Activated T-cell treated with anti-CD3 and anti-CD28 coated beads, Interleukin-2, amount 50 U/mL, for 48 hours (primary cell): Measurements from ENCODE around the gene NRDE2.
"Not testable (repeated sequence)": the region's sequence is repeated elsewhere in the genome, so short reads cannot be mapped to it uniquely, and the experiment has no call there.

Experiments
- DNase-seq, 2 experiments: peaks; one replicate each; pipeline ENCODE4 v3.0.0-alpha.2; 2020

The NRDE2 gene

DNA sequence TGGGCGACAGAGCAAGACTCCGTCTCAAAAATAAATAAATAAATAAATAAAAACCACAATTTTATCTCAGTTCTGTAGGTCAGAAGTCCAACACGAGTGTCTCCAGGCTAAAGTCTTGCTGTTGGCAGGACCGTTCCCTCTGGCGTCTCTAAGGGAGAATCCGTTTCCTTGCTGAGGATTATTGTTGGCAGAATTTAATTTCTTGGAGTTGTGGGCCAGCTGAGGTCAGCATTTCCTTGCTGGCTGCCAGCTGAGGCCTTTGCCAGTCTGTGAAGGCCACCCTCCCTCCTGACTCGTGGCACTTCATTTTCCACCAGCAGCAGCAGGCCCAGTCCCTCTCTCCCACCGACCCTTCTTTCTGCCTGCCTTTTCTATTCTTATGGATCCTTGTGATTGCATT lies 58.2 kb downstream of the NRDE2 start:
- no peak for DNase-seq

- DNase-seq = no peak
These were observed 59.2 kb downstream of the NRDE2 start for GRCh38 chr14:90272523-90272922.

GRCh38 chr14:90268420-90268819 lies 63.3 kb downstream of the NRDE2 start:
- DNase-seq = no peak

DNA sequence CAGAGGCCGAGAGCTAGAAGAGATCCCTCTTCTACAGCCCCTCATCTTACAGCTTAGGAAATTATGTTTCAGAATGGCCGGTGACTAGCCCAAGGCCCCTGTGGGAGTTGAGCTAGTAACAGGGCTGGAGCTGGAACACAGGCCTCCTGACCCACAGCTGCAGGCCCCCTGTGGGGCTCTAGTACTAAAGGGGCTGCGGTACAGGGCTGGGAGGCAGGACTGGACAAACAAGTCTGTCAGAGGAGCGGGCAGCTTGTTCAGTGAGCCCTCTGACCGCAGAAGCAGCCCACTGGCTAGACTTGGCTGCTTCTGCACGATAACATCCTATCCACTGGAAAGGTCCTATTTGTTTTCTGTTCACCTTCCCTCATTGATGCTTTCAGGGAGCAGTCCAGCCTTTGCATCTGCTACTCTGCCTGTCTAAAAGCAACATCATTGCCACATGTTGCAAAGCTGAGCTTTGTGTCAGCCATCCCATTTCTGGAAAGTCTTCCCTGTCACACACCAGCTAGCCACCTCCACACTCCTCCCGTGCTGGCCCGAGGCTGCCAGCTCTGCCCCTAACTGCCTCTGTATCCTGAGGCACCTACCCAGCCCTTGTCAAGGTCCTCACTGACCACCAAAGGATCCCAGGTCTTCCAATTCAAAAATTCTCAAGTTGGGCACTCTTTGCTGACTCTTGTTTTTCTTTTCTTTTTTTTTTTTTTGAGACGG lies 65.1 kb downstream of the NRDE2 start:
- DNase-seq = no peak

DNA sequence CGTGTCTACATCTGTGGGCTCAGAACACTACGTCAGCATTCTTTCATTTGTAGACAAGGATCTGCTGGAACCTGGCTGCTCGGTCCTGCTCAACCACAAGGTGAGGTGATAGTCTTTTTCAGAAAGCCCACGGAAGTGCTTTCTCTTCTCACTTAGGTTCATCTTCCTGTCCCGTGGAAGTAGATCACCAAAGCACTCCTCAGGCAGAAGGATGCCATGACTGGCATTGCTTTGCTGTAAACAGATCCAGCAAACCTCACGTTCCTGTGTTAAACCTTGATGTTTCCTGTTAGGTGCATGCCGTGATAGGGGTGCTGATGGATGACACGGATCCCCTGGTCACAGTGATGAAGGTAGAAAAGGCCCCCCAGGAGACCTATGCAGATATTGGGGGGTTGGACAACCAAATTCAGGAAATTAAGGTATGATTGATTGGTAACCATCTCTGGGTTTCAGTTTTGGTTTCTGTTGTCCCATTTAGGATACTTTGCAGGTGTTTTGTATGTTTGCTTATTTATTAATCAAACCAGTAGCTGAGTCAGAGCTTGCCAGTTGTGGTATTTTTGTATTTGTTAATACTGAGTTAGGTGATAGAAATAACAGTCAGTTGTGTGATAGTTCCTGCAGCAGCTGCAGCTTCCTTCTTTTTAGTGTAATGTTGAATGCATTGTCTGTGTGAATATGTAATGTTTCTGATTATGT lies 67.8 kb downstream of the NRDE2 start:
- no peak for DNase-seq

DNA sequence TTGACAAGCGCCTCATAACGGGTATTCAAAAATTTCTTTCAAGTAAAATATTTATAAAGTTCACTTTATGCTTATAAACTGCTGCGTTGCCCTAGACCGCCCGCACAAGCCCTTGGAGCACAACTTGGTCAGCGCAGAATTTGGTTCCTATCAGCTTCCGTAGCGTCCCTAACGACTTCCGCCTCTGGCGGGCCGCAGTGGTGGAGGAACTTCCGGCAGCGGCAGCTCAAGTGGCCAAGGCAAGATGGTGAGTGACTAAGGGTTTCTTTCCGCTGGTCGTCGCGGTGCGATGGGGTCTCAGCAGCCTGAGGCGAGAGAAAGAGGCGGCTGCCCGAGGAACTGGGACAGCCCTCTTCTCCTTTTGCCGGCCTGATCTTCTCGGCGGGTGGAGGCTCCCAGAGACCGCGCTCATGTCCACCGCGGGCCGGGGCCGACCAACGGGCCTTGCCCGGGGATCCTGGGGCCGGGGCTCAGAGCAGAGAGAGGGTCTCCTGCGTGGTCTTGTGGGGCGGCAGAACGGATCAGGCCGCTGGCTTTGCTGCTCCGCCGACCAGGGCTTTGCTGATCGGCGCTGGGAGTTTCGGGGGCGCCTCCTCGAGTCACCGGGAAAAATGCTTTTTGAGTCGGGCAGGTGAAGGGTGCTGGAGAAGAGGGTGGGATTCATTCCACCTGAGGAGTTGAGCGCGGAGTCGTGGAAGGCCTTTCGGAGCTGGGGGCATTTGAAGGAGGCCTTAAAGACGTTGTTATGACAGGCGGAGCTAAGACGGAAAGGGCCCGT lies 75.2 kb downstream of the NRDE2 start, which contains the start of gene PSMC1:
TSS of gene PSMC1 (plus strand) at position 200 of the 778 bp plus-strand sequence. CDS start at position 245, 45 bp downstream.
- DNase-seq = peak; percentile 91 to 92

DNA sequence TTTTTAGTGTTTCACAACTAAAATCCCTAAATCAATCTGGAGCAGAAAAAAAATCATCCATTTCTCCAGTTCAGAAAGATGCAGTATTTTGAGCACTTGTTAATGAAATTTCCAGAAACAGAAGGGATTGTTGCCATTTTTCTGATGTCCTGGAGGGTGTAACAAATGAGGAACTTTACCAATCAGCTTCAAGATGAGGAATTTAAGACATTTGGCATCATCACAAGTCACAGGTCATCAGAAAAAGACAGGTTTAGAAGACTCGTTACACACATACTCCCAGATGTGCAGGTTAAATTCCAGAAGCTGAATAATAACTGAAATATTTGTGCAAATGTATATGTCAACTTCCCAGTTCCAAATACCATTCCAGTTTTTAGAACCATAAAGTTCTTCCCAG lies 75.9 kb downstream of the NRDE2 start:
- no peak for DNase-seq

DNA sequence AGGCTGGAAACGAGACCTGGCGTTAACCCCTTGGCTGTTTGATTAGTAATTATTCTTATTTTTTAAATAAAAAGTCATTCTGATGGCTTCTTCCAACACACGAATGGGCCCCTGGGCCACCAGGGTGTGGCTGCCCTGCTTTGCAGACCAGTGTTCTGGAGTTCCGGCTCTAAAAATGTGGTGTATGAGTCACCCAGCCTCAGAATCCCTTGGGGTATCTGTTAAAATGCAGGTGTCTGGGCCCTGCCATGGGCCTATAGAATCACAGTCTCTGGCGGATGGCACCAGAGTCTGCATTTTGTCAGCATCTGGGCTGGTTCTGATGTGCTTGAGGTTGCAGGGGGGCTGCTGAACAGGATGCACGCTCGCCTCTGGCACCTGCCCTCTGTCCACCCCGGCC lies 77.9 kb downstream of the NRDE2 start:
- no peak for DNase-seq

DNA sequence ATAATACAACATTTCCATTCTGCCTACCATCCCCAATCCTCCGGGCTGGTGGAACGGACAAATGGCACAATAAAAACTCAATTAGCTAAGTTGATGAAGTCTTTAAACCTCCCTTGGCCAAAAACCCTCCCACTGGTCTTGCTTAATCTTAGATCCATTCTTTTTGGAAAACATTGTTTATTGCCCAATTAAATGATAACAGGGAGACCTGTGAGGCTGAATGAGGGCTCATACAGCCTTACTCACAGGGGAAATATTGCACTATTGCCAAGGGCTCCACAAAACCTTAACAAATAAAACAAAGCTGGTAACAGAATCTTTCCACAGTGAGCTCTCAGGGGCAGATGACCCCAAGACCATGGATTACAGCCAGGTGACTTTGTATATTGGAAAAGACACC lies 83.1 kb downstream of the NRDE2 start:
- no peak for DNase-seq

GRCh38 chr14:90247441-90247840 lies 84.3 kb downstream of the NRDE2 start:
- not testable (repeated sequence) for DNase-seq

DNA sequence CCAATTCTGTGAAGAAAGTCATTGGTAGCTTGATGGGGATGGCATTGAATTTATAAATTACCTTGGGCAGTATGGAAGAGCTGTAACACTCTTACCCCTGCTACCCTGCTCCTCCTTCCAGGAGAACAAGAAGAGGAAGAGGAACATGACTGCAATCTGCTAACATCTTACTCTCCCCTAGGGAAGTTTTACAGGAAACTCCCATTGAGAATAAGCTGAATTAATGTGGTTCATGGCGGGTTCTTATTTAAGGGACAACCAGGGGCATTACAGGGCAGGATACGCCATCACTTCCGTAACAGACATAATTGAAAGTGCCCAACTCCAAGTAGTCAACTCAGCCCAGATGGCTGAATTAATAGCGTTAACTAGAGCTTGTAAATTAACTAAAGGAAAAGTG lies 84.8 kb downstream of the NRDE2 start:
- DNase-seq = no peak

GRCh38 chr14:90242444-90242843 lies 89.3 kb downstream of the NRDE2 start:
- DNase-seq = no peak

DNA sequence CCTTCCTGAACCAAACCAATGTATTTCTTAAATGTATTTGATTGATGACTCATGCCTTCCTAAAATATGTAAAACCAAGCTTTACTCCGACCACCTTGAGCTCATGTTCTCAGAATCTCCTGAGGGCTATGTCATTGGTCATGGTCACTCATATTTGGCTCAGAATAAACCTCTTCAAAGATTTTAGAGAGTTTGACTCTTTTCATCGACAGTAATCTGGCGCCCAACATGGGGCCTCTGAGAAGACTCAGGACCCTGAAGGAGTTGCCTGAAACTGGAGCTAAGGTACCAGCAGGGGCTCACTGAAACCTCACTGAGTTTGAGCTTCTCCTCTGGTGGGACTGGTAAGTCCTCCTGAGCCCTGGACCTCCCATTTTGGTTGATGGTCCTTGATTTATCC lies 92.6 kb downstream of the NRDE2 start:
- no peak for DNase-seq

GRCh38 chr14:90235179-90235976 lies 96.4 kb downstream of the NRDE2 start:
- DNase-seq = peak; percentile 81 to 85

DNA sequence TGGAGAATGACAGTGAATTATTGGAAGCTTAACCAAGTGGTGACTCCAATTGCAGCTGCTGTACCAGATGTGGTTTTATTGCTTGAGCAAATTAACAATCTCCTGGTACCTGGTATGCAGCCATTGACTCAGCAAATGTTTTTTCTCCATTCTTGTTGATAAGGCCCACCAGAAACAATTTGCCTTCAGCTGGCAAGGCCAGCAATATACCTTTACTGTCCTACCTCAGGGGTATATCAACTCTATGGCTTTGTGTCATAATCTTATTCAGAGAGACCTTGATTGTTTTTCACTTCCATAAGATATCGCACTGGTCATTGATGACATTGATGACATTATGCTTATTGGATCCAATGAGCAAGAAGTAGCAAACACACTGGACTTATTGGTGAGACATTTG lies 101.8 kb downstream of the NRDE2 start:
- DNase-seq = not testable (repeated sequence)

GRCh38 chr14:90228478-90228877 lies 103.3 kb downstream of the NRDE2 start:
- DNase-seq = no peak
